ENCODE results near the gene PLXDC1.

The PLXDC1 gene

DNA sequence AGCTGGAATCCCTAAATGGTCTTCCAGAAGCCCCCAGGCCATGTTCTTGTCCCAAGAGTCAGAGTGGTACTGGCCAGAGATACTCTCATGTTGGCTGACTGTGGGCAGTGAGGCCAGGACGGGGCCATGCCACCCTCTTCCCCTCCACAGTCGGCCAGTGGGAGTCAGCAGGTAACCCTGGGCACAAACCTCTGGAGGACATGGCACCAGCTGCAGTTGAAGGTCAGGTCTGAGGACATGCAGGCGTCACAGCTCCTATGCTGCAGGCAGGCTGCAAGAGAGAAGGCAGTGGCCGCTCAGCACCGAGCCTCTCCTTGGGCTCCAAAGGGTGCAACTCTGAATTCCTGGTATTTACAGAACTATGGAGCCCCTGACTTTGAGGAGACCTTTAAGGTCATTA lies 68.2 kb downstream of the PLXDC1 start:
- Histone ChIP-seq H3K9ac (ENCODE audit: low read length) (no peak overlapping the region), H2AFZ (ENCODE audit: low read length) (no peak overlapping the region), H3K9me3 (replicated peaks; ENCODE audit: insufficient read depth, low read length) (no peaks in the 10 kb centered on the region), H3K4me1 (ENCODE audit: low read length) (no peaks in the 10 kb centered on the region), H3K36me3 (replicated peaks; ENCODE audit: insufficient read depth, low read length) (no peaks in the 10 kb centered on the region), H3K27ac (ENCODE audit: low read length) (no peak overlapping the region), H3K4me3 (ENCODE audit: low read length) (no peak overlapping the region), H3K4me2 (ENCODE audit: low read depth, low read length) (no peak overlapping the region), H3K79me2 (ENCODE audit: low read length) (no peaks in the 10 kb centered on the region), H3K9me2 (replicated peaks; ENCODE audit: insufficient read depth, low read length) (no peaks in the 10 kb centered on the region), H3F3A (ENCODE audit: insufficient read depth, low read length) (no peaks in the 10 kb centered on the region), H3K27me3 (replicated peaks; ENCODE audit: insufficient read depth, low read length) (no peaks in the 10 kb centered on the region), H4K20me1 (ENCODE audit: insufficient read depth, low read length) (no peaks in the 10 kb centered on the region)
- DNase-seq: no peak
- no peak for TF ChIP-seq CTCF (IDR thresholded peaks at IDR 0.05; ENCODE audit: low read length)
- no peak for TF ChIP-seq EZH2phosphoT487 (IDR thresholded peaks at IDR 0.05; ENCODE audit: low read length)
- no peak for TF ChIP-seq EZH2 (optimal IDR thresholded peaks at IDR 0.05; ENCODE audit: low read depth, low read length)

DNA sequence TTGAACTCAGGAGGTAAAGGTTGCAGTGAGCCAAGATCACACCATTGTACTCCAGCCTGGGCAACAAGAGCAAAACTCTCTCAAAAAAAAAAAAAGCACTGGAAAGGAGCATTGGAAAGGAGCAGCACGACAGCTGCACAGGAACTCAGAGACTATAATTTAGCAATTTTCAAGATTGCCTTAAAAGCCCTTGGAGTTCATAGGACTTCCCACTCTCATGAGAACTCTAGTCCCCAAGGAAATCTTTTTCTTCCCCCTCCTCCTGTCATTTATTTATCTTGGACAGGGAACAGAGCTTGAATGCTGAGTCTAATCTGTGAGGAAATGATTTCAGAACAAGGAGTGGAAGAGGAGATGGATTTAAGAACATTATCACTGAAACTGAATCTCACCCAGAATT lies 69.0 kb downstream of the PLXDC1 start:
- no peak overlapping the region for H3K4me3 ChIP-seq (ENCODE audit: low read length)
- no peak overlapping the region for H3K4me2 ChIP-seq (ENCODE audit: low read depth, low read length)
- H2AFZ ChIP-seq (ENCODE audit: low read length): no peak overlapping the region
- no peaks in the 10 kb centered on the region for H3K9me2 ChIP-seq (replicated peaks; ENCODE audit: insufficient read depth, low read length)
- no peaks in the 10 kb centered on the region for H3K27me3 ChIP-seq (replicated peaks; ENCODE audit: insufficient read depth, low read length)
- TF ChIP-seq CTCF (IDR thresholded peaks at IDR 0.05; ENCODE audit: low read length) (no peak), EZH2phosphoT487 (IDR thresholded peaks at IDR 0.05; ENCODE audit: low read length) (no peak), EZH2 (optimal IDR thresholded peaks at IDR 0.05; ENCODE audit: low read depth, low read length) (no peak)
- H4K20me1 ChIP-seq (ENCODE audit: insufficient read depth, low read length): no peaks in the 10 kb centered on the region
- H3K9me3 ChIP-seq (replicated peaks; ENCODE audit: insufficient read depth, low read length): no peaks in the 10 kb centered on the region
- no peak for DNase-seq
- H3K36me3 ChIP-seq (replicated peaks; ENCODE audit: insufficient read depth, low read length): no peaks in the 10 kb centered on the region
- H3K9ac ChIP-seq (ENCODE audit: low read length): no peak overlapping the region
- no peaks in the 10 kb centered on the region for H3F3A ChIP-seq (ENCODE audit: insufficient read depth, low read length)
- no peaks in the 10 kb centered on the region for H3K79me2 ChIP-seq (ENCODE audit: low read length)
- no peak overlapping the region for H3K27ac ChIP-seq (ENCODE audit: low read length)
- no peaks in the 10 kb centered on the region for H3K4me1 ChIP-seq (ENCODE audit: low read length)

- no peak for DNase-seq
- no peaks in the 10 kb centered on the region for H3K4me1 ChIP-seq (ENCODE audit: low read length)
- no peak overlapping the region for H3K4me3 ChIP-seq (ENCODE audit: low read length)
- no peaks in the 10 kb centered on the region for H3K79me2 ChIP-seq (ENCODE audit: low read length)
- H3K9me2 ChIP-seq (replicated peaks; ENCODE audit: insufficient read depth, low read length): no peaks in the 10 kb centered on the region
- H2AFZ ChIP-seq (ENCODE audit: low read length): no peak overlapping the region
- H3K36me3 ChIP-seq (replicated peaks; ENCODE audit: insufficient read depth, low read length): no peaks in the 10 kb centered on the region
- H3K9ac ChIP-seq (ENCODE audit: low read length): no peak overlapping the region
- no peak overlapping the region for H3K4me2 ChIP-seq (ENCODE audit: low read depth, low read length)
- no peak overlapping the region for H3K27ac ChIP-seq (ENCODE audit: low read length)
- no peaks in the 10 kb centered on the region for H4K20me1 ChIP-seq (ENCODE audit: insufficient read depth, low read length)
- no peaks in the 10 kb centered on the region for H3K27me3 ChIP-seq (replicated peaks; ENCODE audit: insufficient read depth, low read length)
- H3F3A ChIP-seq (ENCODE audit: insufficient read depth, low read length): no peaks in the 10 kb centered on the region
- no peaks in the 10 kb centered on the region for H3K9me3 ChIP-seq (replicated peaks; ENCODE audit: insufficient read depth, low read length)
- TF ChIP-seq EZH2phosphoT487 (IDR thresholded peaks at IDR 0.05; ENCODE audit: low read length) (no peak), EZH2 (optimal IDR thresholded peaks at IDR 0.05; ENCODE audit: low read depth, low read length) (no peak), CTCF (IDR thresholded peaks at IDR 0.05; ENCODE audit: low read length) (no peak)
Observed at GRCh38 chr17:39081851-39082250, 69.6 kb downstream of the PLXDC1 start.
